K562 (cell line): ENCODE results near the gene B3GALT4. TPM values are rescaled to one million over a fixed set of nuclear protein-coding genes. Genes with fewer than 3 reads are reported as not detected.
A peak's percentile ranks its signal among the peaks of the same experiment; 100 is the strongest.

Experiments
- ATF1 ChIP-seq, 2 experiments: fragments of 450-650 bp in 1 of 2; IDR thresholded peaks; 2 replicates each; pipeline ENCODE4 v1.6.1; 2016; ENCODE audit warnings: missing compliant biosample characterization in 1 of 2, missing genetic modification characterization in 1 of 2
- ATF4 ChIP-seq: fragments of 450-650 bp; formaldehyde crosslinking; IDR thresholded peaks from 2 replicates; pipeline ENCODE4 v1.4.0; 2022; ENCODE audit warnings: mild to moderate bottlenecking, moderate library complexity
- BCLAF1 ChIP-seq, 2 experiments: fragments of 450-650 bp in 1 of 2; IDR thresholded peaks; 2 replicates each; pipeline ENCODE4 v1.6.1; 2011 to 2017; ENCODE audit warnings: low read depth in 2 of 2, antibody characterized with exemption in 1 of 2, borderline replicate concordance in 1 of 2, low read length in 1 of 2, mild to moderate bottlenecking in 1 of 2, mixed read lengths in 1 of 2; ENCODE audit not compliant: control insufficient read depth in 1 of 2
- CBFA2T2 ChIP-seq: fragments of 450-650 bp; conservative IDR thresholded peaks from 2 replicates; pipeline ENCODE4 v1.6.1; 2017; ENCODE audit warnings: mild to moderate bottlenecking
- CGGBP1 ChIP-seq: fragments of 250-450 bp; sonication (Bioruptor Pico); IDR thresholded peaks from 2 replicates; pipeline ENCODE4 v1.9.0; 2021; ENCODE audit warnings: mild to moderate bottlenecking
- HMBOX1 ChIP-seq: sonication (generic); IDR thresholded peaks from 2 replicates; pipeline ENCODE4 v1.6.1; 2016
- KAT8 ChIP-seq: fragments of 450-650 bp; IDR thresholded peaks from 2 replicates; pipeline ENCODE4 v1.6.1; 2016; ENCODE audit warnings: low read depth, mild to moderate bottlenecking
- LARP7 ChIP-seq: fragments of 450-650 bp; IDR thresholded peaks from 2 replicates; pipeline ENCODE4 v1.6.1; 2016
- MAX ChIP-seq: sonication (generic); formaldehyde crosslinking; IDR thresholded peaks from 2 replicates; pipeline ENCODE4 v1.9.0; 2022; ENCODE audit warnings: mild to moderate bottlenecking, missing genetic modification reagents
- SRSF9 ChIP-seq: fragments of 200-400 bp; formaldehyde crosslinking; IDR thresholded peaks from 2 replicates; pipeline ENCODE4 v1.6.1; 2017; ENCODE audit warnings: low read depth, low read length, borderline replicate concordance
- TSHZ1 ChIP-seq: fragments of 250-450 bp; sonication (Bioruptor Pico); IDR thresholded peaks from 2 replicates; pipeline ENCODE4 v1.4.0; 2020; ENCODE audit warnings: mild to moderate bottlenecking, moderate library complexity
- ZNF253 ChIP-seq: fragments of 250-450 bp; sonication (Bioruptor Pico); conservative IDR thresholded peaks from 2 replicates; pipeline ENCODE4 v1.6.1; 2021; ENCODE audit warnings: mild to moderate bottlenecking
- ZNF785 ChIP-seq: fragments of 250-450 bp; sonication (Bioruptor Pico); IDR thresholded peaks from 2 replicates; pipeline ENCODE4 v1.4.0; 2020; ENCODE audit warnings: mild to moderate bottlenecking
- polyA plus RNA-seq, 8 experiments: library from polyadenylated mRNA; depleted of rRNA in 4 of 8; stranded (reverse) in 5 of 8; unstranded in 3 of 8; fragments of >200 nt; fragmentation: Nextera tagmentation in 2 of 8; fragmentation: Illumina TruSeq in 1 of 8; extraction: Ambion mirVana in 2 of 8; extraction: Trizol in 1 of 8; gene quantifications; 2 replicates each; pipeline versions ENCODE4 v1.2.1 to v1.2.3, GENCODE V29; 2011 to 2014; ENCODE audit warnings: inconsistent platforms in 1 of 8, missing spikeins in 1 of 8
- total RNA-seq, 7 experiments: library from RNA; depleted of rRNA in 6 of 7; stranded (reverse); fragments of >200 nt in 6 of 7; fragmentation: Illumina TruSeq in 2 of 7; extraction: Trizol in 2 of 7; gene quantifications; 2 replicates each; pipeline versions ENCODE4 v1.2.1 to v1.2.3, GENCODE V29; 2011 to 2021; ENCODE audit warnings: low replicate concordance in 1 of 7

B3GALT4 gene
- total and polyA plus RNA-seq, 9 of the 15 experiments (the other 6 are each of a cell fraction or from before 2014, with no cell fraction given), result 0.11 to 1.3 (median 0.53) TPM; not detected in 1

- peak in 1 of 2 experiments; percentile 12; a peak in 1 of 4 replicates for TF ChIP-seq BCLAF1 (IDR thresholded peaks at IDR 0.05; ENCODE audit: borderline replicate concordance in 1 of 2, control insufficient read depth in 1 of 2, low read depth in 2 of 2, low read length in 1 of 2)
- 0 out of 2 replicates have a peak, but pooled peaks have one; percentile 57 for TF ChIP-seq TSHZ1 (CRISPR knock-in tag)
- TF ChIP-seq ZNF253, result no peak
- peak; percentile 87 for TF ChIP-seq MAX (CRISPR knock-in tag)
- TF ChIP-seq KAT8, result 0 out of 2 replicates have a peak, but pooled peaks have one; percentile 18
- no peak for TF ChIP-seq CBFA2T2
- TF ChIP-seq ATF4, result peak; percentile 56; the same call in 1 of the 2 replicates
- no peak for TF ChIP-seq SRSF9
- TF ChIP-seq ZNF785 (CRISPR knock-in tag), result no peak; the same call in 1 of the 2 replicates
- peak; percentile 80; the same call in 1 of the 2 replicates for TF ChIP-seq CGGBP1 (CRISPR knock-in tag)
- TF ChIP-seq ATF1 (CRISPR knock-in tag; IDR thresholded peaks at IDR 0.05), result no peak
- TF ChIP-seq ATF1 (tag; IDR thresholded peaks at IDR 0.05), result peak; percentile 97
- no peak for TF ChIP-seq LARP7
- no peak for TF ChIP-seq HMBOX1
Measured at GRCh38 chr6:33271468-33272274, 5.3 kb upstream of the B3GALT4 start, which contains the start of the genes RPS18 and VPS52 (continued).
